ENCODE data around the gene HRCT1. TPM values are rescaled to one million over a fixed set of nuclear protein-coding genes. Genes with fewer than 3 reads are reported as not detected.
A peak's percentile ranks its signal among the peaks of the same experiment; 100 is the strongest.

HRCT1 gene
- total and polyA plus RNA-seq, 2 of the 4 experiments (the other 2 are of a cell fraction): 1.1 to 3.9 TPM

DNA sequence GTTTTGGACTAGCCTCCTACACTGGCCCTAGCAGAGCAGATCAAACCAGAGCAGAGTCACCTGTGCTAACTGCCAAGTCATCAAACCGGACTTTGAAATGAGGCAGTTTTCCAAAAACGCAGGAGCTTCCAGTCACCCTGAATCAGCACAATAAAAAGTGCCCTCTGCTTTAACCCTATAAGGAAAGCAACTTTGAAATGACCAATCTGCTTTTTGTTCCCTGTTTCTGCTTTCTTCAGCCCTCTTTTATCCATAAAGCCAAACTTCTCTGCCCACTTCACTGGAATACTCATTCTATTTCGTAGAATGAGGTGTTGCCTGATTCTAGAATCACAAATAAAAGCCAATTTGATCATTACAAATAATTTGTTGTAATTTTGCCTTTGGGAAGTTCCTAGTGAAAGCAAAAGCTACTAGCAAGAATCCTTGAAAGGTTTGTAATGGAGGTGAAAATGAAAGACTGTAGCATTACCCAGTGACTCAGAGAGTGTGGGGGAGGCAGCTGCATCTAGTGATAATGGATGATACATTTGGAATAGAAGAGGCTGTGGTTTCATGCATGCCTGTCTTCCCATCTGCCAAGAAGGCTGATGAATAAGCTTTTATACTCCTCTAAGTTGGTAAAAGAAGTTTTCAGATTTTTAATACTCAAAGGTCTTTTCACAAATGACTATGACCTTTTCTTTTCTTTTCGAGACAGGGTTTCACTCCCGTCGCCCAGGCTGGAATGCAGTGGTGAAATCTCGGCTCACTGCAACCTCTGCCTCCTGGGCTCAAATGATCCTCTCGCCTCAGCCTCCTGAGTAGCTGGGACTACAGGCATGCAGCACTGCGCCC, 18.1 kb downstream of the HRCT1 start (continued):
- TF ChIP-seq POLR2A (IDR thresholded peaks at IDR 0.05; ENCODE audit: low read depth, low read length) (no peak), MXI1 (IDR thresholded peaks at IDR 0.05; ENCODE audit: borderline replicate concordance, low read depth, low read length) (no peak), RFX5 (IDR thresholded peaks at IDR 0.05; ENCODE audit: low read depth, low read length) (no peak)

DNA sequence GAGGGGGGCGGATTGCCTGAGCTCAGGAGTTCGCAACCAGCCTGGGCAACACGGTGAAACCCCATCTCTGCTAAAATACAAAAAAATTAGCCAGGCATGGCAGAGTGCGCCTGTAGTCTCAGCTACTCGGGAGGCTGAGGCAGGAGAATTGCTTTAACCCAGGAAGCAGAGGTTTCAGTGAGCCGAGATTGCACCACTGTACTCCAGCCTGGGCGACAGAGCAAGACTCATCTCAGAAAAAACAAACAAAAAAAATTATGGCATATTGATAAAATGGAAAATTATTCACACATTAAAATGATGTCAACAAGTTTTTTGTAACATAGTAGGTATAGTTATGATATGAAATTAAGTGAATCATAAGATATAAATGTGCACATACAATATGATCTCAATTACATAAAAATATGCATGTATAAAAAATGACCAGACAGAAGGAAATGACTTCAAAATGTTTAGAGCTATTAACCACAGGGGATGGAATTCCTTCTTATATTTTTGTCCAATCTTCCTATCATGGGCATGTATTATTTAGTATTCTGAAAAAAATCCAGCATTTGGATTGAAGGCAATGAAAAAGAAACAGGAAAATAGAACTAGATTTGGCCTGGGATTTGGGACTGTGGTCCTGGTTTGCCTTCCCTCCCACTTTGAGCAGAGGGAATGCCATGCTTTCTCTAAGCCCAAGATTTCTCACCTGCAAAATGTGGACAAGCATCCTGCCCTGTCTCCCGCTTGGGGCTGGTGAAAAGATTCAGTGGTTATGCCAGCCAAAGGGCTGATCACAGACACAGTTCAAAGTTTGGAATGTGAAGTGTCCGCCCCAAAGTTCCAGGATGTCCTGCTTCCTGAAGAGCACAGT, 22.8 kb downstream of the HRCT1 start:
- peak overlapping the region; percentile 70 for H2BK5ac ChIP-seq (ENCODE audit: low read depth, low read length, poor library complexity, severe bottlenecking)
- in situ Hi-C loops (cut with MboI; ENCODE audit: low sequenced_read_pairs): no loop called here
- peak overlapping the region; percentile 92 for H2BK20ac ChIP-seq (ENCODE audit: low read depth, low read length)
- TF ChIP-seq MXI1 (IDR thresholded peaks at IDR 0.05; ENCODE audit: borderline replicate concordance, low read depth, low read length) (no peak), CEBPB (IDR thresholded peaks at IDR 0.05; ENCODE audit: low read depth, low read length) (no peak), NFE2L2 (IDR thresholded peaks at IDR 0.05; ENCODE audit: low read depth, low read length) (no peak), RFX5 (IDR thresholded peaks at IDR 0.05; ENCODE audit: low read depth, low read length) (no peak), FOS (IDR thresholded peaks at IDR 0.05; ENCODE audit: low read depth, low read length) (no peak), MAFK (IDR thresholded peaks at IDR 0.05; ENCODE audit: low read depth, low read length) (no peak), CHD1 (IDR thresholded peaks at IDR 0.05; ENCODE audit: low read depth, low read length) (no peak), RCOR1 (IDR thresholded peaks at IDR 0.05; ENCODE audit: insufficient replicate concordance, low read length) (no peak)
- TF ChIP-seq, protein P1, sequence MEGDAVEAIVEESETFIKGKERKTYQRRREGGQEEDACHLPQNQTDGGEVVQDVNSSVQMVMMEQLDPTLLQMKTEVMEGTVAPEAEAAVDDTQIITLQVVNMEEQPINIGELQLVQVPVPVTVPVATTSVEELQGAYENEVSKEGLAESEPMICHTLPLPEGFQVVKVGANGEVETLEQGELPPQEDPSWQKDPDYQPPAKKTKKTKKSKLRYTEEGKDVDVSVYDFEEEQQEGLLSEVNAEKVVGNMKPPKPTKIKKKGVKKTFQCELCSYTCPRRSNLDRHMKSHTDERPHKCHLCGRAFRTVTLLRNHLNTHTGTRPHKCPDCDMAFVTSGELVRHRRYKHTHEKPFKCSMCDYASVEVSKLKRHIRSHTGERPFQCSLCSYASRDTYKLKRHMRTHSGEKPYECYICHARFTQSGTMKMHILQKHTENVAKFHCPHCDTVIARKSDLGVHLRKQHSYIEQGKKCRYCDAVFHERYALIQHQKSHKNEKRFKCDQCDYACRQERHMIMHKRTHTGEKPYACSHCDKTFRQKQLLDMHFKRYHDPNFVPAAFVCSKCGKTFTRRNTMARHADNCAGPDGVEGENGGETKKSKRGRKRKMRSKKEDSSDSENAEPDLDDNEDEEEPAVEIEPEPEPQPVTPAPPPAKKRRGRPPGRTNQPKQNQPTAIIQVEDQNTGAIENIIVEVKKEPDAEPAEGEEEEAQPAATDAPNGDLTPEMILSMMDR (conservative IDR thresholded peaks at IDR 0.05; ENCODE audit: low read depth, low read length): no peak
- TF ChIP-seq, protein P2, sequence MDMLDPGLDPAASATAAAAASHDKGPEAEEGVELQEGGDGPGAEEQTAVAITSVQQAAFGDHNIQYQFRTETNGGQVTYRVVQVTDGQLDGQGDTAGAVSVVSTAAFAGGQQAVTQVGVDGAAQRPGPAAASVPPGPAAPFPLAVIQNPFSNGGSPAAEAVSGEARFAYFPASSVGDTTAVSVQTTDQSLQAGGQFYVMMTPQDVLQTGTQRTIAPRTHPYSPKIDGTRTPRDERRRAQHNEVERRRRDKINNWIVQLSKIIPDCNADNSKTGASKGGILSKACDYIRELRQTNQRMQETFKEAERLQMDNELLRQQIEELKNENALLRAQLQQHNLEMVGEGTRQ (IDR thresholded peaks at IDR 0.05; ENCODE audit: low read depth, low read length): no peak
- no peaks in the 10 kb centered on the region for H3K27me3 ChIP-seq (ENCODE audit: control insufficient read depth, insufficient read depth, low read length)
- H3K4ac ChIP-seq (ENCODE audit: low read depth, low read length): peak overlapping the region; percentile 69
- no TSS peak for BruUV-seq (replicated peaks)
- H3K4me1 ChIP-seq (ENCODE audit: control insufficient read depth, insufficient read depth, low read length): peaks cover 11% of the 10 kb centered on the region
- ATAC-seq (ENCODE audit: low read depth): no peak
- peak overlapping the region; percentile 94 for H2BK120ac ChIP-seq (ENCODE audit: low read depth, low read length)
- peak overlapping the region; percentile 89; the same call in 2 of the 3 replicates for H2BK15ac ChIP-seq (ENCODE audit: low read depth, low read length)
- no peaks in the 10 kb centered on the region for H4K20me1 ChIP-seq (ENCODE audit: insufficient read depth, low read length)
- H3K56ac ChIP-seq (ENCODE audit: extremely low read depth, insufficient read depth, low read length): no peak overlapping the region
- H3K14ac ChIP-seq (replicated peaks; ENCODE audit: low read depth, low read length): peak overlapping the region; percentile 75
- H3K4me2 ChIP-seq (ENCODE audit: low read depth, low read length): no peak overlapping the region
- no peaks in the 10 kb centered on the region for H3K36me3 ChIP-seq (ENCODE audit: control insufficient read depth, insufficient read depth, low read length)
- H3K4me3 ChIP-seq (ENCODE audit: insufficient read depth, low read depth, low read length): no peak overlapping the region
- H3K9me3 ChIP-seq (ENCODE audit: control insufficient read depth, insufficient read depth, low read length): no peaks in the 10 kb centered on the region
- dilution Hi-C loops (cut with HindIII; ENCODE audit: low sequenced_read_pairs, unreplicated experiment): no loop called here
- H4K5ac ChIP-seq (ENCODE audit: low read depth, low read length): peak overlapping the region; percentile 78; the same call in 1 of the 2 replicates
- peaks cover 20% of the 10 kb centered on the region for H3K9me1 ChIP-seq (ENCODE audit: insufficient read depth, low read length)
- peak overlapping the region; percentile 90 for H4K91ac ChIP-seq (ENCODE audit: insufficient read depth, low read depth, low read length)
- no peak overlapping the region for H3K9ac ChIP-seq (ENCODE audit: low read depth, low read length)
- peak overlapping the region; percentile 54 for H2AFZ ChIP-seq (replicated peaks; ENCODE audit: low read length, poor library complexity)
- POLR2A ChIA-PET (ENCODE audit: unreplicated experiment): no interaction called here
- H2AK5ac ChIP-seq (ENCODE audit: low read depth, low read length): peak overlapping the region; percentile 74; the same call in 1 of the 2 replicates
- H3K18ac ChIP-seq (ENCODE audit: low read depth, low read length): peak overlapping the region; percentile 69; the same call in 1 of the 2 replicates
- H4K8ac ChIP-seq (ENCODE audit: low read depth in 2 of 2, low read length in 2 of 2): peak overlapping the region; percentile 47 to 49; a peak in 2 of 4 replicates
- no peak overlapping the region for H3K27ac ChIP-seq (ENCODE audit: insufficient read depth, low read length)
- CTCF ChIA-PET: no interaction called here
- H3K23ac ChIP-seq (ENCODE audit: low read depth, low read length): peak overlapping the region; percentile 48
- 100% methylated on average over 3 of the region's 9 CpGs; no CpG with 5 or more reads in 1 of the 2 experiments for WGBS, 2 experiments (ENCODE audit: extremely low coverage in 2 of 2, insufficient read length in 1 of 2)
- no peak for DNase-seq
- H3K79me1 ChIP-seq (ENCODE audit: low read depth in 1 of 2, low read length in 2 of 2): no peaks in the 10 kb centered on the region
- H2AK9ac ChIP-seq (replicated peaks; ENCODE audit: low read depth, low read length, poor library complexity): peak overlapping the region; percentile 11
- intact Hi-C loops (cut with micrococcal nuclease): no loop called here

Measured in IMR-90 (cell line).